GM23338 (cell line): ENCODE data around the gene EIF1AX. TPM values are rescaled to one million over a fixed set of nuclear protein-coding genes. Genes with fewer than 3 reads are reported as not detected.

ENCODE experiments used
- ATAC-seq: fragments of 200-7000 bp; cut with Tn5 transposase; 3 replicates; pipeline ENCODE4 v1.9.1; 2020
- DNase-seq: peaks from one replicate; pipeline ENCODE4 v3.0.0-alpha.2; 2015; ENCODE audit warnings: low spot score
- H2AFZ ChIP-seq: fragments of 200-600 bp; sonication (generic); 2 replicates; pipeline ENCODE4 v1.8.0; 2016; ENCODE audit warnings: antibody characterized with exemption, mild to moderate bottlenecking, moderate library complexity
- H3F3A ChIP-seq: fragments of 200-600 bp; sonication (generic); replicated peaks from 2 replicates; pipeline ENCODE4 v1.8.0; 2017; ENCODE audit warnings: antibody characterized with exemption, mixed run types, low read depth
- H3K27ac ChIP-seq: fragments of 200-600 bp; sonication (generic); 2 replicates; pipeline ENCODE4 v1.6.1; 2016; ENCODE audit warnings: low read depth
- H3K27me3 ChIP-seq: fragments of 200-600 bp; sonication (generic); 2 replicates; pipeline ENCODE4 v1.8.0; 2016; ENCODE audit warnings: mild to moderate bottlenecking, mixed run types, moderate library complexity; ENCODE audit not compliant: insufficient read depth
- H3K36me3 ChIP-seq: fragments of 200-600 bp; sonication (generic); 2 replicates; pipeline ENCODE4 v1.8.0; 2016; ENCODE audit warnings: mild to moderate bottlenecking; ENCODE audit not compliant: insufficient read depth
- H3K4me1 ChIP-seq: fragments of 200-600 bp; sonication (generic); 2 replicates; pipeline ENCODE4 v1.8.0; 2016; ENCODE audit warnings: mild to moderate bottlenecking, moderate library complexity; ENCODE audit not compliant: insufficient read depth
- H3K4me2 ChIP-seq: fragments of 200-600 bp; sonication (generic); 2 replicates; pipeline ENCODE4 v1.7.1; 2017; ENCODE audit warnings: mixed run types
- H3K4me3 ChIP-seq: fragments of 200-600 bp; sonication (generic); 2 replicates; pipeline ENCODE4 v1.6.1; 2016; ENCODE audit warnings: mixed run types
- H3K79me2 ChIP-seq: fragments of 200-600 bp; sonication (generic); replicated peaks from 2 replicates; pipeline ENCODE4 v1.8.0; 2017; ENCODE audit warnings: mild to moderate bottlenecking; ENCODE audit not compliant: insufficient read depth
- H3K9me2 ChIP-seq: fragments of 200-600 bp; sonication (generic); 2 replicates; pipeline ENCODE4 v1.8.0; 2017; ENCODE audit not compliant: insufficient read depth
- H4K20me1 ChIP-seq: fragments of 200-600 bp; sonication (generic); replicated peaks from 2 replicates; pipeline ENCODE4 v1.8.0; 2017; ENCODE audit warnings: mild to moderate bottlenecking; ENCODE audit not compliant: insufficient read depth
- H3K27ac Mint-ChIP-seq: 2 replicates; pipeline ENCODE4 v1.8.0; 2020; ENCODE audit warnings: inconsistent platforms, mild to moderate bottlenecking, moderate library complexity, mixed read lengths
- H3K27me3 Mint-ChIP-seq: 3 replicates; pipeline ENCODE4 v1.8.0; 2022; ENCODE audit warnings: low read depth, mild to moderate bottlenecking, moderate library complexity, mixed read lengths, inconsistent platforms; ENCODE audit not compliant: insufficient read depth, poor library complexity
- H3K36me3 Mint-ChIP-seq: 3 replicates; pipeline ENCODE4 v1.8.0; 2021; ENCODE audit warnings: low read depth, mild to moderate bottlenecking, inconsistent platforms, moderate library complexity, mixed read lengths
- H3K4me1 Mint-ChIP-seq: 3 replicates; pipeline ENCODE4 v1.8.0; 2020; ENCODE audit warnings: mild to moderate bottlenecking, inconsistent platforms, mixed read lengths
- H3K4me3 Mint-ChIP-seq: 3 replicates; pipeline ENCODE4 v1.8.0; 2021; ENCODE audit warnings: moderate library complexity, mild to moderate bottlenecking, inconsistent platforms, mixed read lengths
- H3K9me3 Mint-ChIP-seq: 3 replicates; pipeline ENCODE4 v1.8.0; 2020; ENCODE audit warnings: moderate library complexity, mild to moderate bottlenecking, inconsistent platforms, mixed read lengths
- CREB1 ChIP-seq: fragments of 250-450 bp; sonication (Bioruptor Pico); IDR thresholded peaks from 2 replicates; pipeline ENCODE4 v1.5.0; 2020; ENCODE audit warnings: low read depth, mild to moderate bottlenecking, moderate library complexity
- EZH2 ChIP-seq: fragments of 200-600 bp; sonication (generic); IDR thresholded peaks from one replicate; pipeline ENCODE4 v1.8.0; 2017; ENCODE audit warnings: antibody characterized with exemption, mild to moderate bottlenecking, low read depth; ENCODE audit not compliant: unreplicated experiment
- EZH2phosphoT487 ChIP-seq: fragments of 200-600 bp; sonication (generic); IDR thresholded peaks from one replicate; pipeline ENCODE4 v1.8.1; 2018; ENCODE audit warnings: antibody characterized with exemption; ENCODE audit not compliant: unreplicated experiment
- JUNB ChIP-seq: IDR thresholded peaks from one replicate; pipeline ENCODE4 v1.6.1; 2016; ENCODE audit warnings: antibody characterized with exemption; ENCODE audit not compliant: unreplicated experiment
- ZNF114 ChIP-seq: fragments of 250-450 bp; sonication (Bioruptor Pico); IDR thresholded peaks from 2 replicates; pipeline ENCODE4 v1.5.0; 2020; ENCODE audit warnings: mild to moderate bottlenecking, moderate library complexity
- ZNF331 ChIP-seq: fragments of 250-450 bp; sonication (Bioruptor Pico); IDR thresholded peaks from 2 replicates; pipeline ENCODE4 v1.5.0; 2020; ENCODE audit warnings: low read depth, mild to moderate bottlenecking, moderate library complexity
- polyA plus RNA-seq: library from polyadenylated mRNA; unstranded; fragments of >200 nt; fragmentation: Nextera tagmentation; extraction: Ambion mirVana; gene quantifications from 2 replicates; pipeline ENCODE4 v1.2.1, GENCODE V29; 2016
- total RNA-seq: library from RNA; depleted of rRNA; stranded (reverse); fragments of >200 nt; shearing (Covaris generic); gene quantifications from 2 replicates; pipeline ENCODE4 v1.2.3, GENCODE V29; 2014
- TF ChIP-seq, protein P1 (sequence below): IDR thresholded peaks from one replicate; pipeline ENCODE4 v1.6.1; 2018; ENCODE audit warnings: antibody characterized with exemption; ENCODE audit not compliant: unreplicated experiment
- TF ChIP-seq, protein P2 (sequence below): IDR thresholded peaks from 2 replicates; pipeline ENCODE4 v1.6.1; 2016; ENCODE audit warnings: antibody characterized with exemption
- TF ChIP-seq, protein P3 (sequence below), 2 experiments: fragments of 200-600 bp in 1 of 2; sonication (generic) in 1 of 2; conservative IDR thresholded peaks; 2 replicates each; pipeline versions ENCODE4 v1.5.1 to v1.6.1; 2016 to 2017; ENCODE audit warnings: antibody characterized with exemption in 2 of 2, low read depth in 2 of 2, mild to moderate bottlenecking in 2 of 2, moderate library complexity in 1 of 2

The EIF1AX gene
- total and polyA plus RNA-seq, 2 experiments from 2014 or later = 107 to 321 TPM

DNA sequence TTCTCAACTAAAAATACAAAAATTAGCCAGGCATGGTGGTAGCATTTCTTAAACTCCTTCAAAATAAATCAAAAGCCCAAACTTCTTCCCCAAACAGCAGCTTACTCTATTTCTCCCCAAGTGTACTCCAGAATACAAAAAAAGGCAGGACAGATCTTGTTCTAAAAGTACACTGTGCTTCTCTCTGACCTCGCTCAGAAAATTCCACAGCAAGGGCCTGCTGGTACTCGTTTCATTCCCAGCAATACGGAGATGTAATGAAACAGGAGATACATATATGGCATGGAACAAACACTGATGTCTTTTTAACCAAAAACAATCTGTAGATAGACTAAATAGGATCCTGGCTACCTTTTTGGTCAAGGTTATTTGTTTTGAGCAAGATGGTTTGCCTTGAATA is 50.1 kb downstream of the EIF1AX start (continued):
- TF ChIP-seq ZNF114 = no peak
- TF ChIP-seq JUNB = no peak
- TF ChIP-seq EZH2 = no peak
- no peak for TF ChIP-seq EZH2phosphoT487
- TF ChIP-seq CREB1 (CRISPR knock-in tag) = no peak
- TF ChIP-seq, protein P1, sequence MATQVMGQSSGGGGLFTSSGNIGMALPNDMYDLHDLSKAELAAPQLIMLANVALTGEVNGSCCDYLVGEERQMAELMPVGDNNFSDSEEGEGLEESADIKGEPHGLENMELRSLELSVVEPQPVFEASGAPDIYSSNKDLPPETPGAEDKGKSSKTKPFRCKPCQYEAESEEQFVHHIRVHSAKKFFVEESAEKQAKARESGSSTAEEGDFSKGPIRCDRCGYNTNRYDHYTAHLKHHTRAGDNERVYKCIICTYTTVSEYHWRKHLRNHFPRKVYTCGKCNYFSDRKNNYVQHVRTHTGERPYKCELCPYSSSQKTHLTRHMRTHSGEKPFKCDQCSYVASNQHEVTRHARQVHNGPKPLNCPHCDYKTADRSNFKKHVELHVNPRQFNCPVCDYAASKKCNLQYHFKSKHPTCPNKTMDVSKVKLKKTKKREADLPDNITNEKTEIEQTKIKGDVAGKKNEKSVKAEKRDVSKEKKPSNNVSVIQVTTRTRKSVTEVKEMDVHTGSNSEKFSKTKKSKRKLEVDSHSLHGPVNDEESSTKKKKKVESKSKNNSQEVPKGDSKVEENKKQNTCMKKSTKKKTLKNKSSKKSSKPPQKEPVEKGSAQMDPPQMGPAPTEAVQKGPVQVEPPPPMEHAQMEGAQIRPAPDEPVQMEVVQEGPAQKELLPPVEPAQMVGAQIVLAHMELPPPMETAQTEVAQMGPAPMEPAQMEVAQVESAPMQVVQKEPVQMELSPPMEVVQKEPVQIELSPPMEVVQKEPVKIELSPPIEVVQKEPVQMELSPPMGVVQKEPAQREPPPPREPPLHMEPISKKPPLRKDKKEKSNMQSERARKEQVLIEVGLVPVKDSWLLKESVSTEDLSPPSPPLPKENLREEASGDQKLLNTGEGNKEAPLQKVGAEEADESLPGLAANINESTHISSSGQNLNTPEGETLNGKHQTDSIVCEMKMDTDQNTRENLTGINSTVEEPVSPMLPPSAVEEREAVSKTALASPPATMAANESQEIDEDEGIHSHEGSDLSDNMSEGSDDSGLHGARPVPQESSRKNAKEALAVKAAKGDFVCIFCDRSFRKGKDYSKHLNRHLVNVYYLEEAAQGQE = no peak
- TF ChIP-seq, protein P2, sequence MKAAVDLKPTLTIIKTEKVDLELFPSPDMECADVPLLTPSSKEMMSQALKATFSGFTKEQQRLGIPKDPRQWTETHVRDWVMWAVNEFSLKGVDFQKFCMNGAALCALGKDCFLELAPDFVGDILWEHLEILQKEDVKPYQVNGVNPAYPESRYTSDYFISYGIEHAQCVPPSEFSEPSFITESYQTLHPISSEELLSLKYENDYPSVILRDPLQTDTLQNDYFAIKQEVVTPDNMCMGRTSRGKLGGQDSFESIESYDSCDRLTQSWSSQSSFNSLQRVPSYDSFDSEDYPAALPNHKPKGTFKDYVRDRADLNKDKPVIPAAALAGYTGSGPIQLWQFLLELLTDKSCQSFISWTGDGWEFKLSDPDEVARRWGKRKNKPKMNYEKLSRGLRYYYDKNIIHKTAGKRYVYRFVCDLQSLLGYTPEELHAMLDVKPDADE = no peak

DNA sequence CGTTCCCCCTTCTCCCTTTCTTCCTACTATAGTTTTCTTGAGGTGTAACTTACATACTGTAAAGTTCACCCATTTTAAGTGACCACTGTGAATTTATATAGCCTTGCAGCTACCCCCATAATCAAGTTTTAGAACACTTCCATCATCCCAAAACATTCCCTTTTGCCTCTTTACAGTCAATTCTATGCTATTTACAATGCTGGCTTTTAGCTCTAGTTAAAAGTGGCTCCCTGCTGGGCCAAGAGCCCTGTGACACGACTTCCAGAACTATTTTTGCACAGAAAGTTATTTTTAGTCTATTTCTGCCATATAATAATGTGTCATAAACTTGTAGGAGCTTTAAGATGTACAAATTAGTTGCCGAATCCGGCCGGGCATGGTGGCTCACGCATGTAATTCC is 51.8 kb downstream of the EIF1AX start:
- Mint-ChIP-seq H3K9me3 (no peaks in the 10 kb centered on the region), H3K27me3 (peaks cover 2% of the 10 kb centered on the region), H3K27ac (no peak overlapping the region), H3K4me1 (no peaks in the 10 kb centered on the region), H3K36me3 (no peaks in the 10 kb centered on the region), H3K4me3 (no peak overlapping the region)
- H3K4me3 ChIP-seq = no peak overlapping the region
- no peaks in the 10 kb centered on the region for H3K4me1 ChIP-seq
- no peak overlapping the region for H3K27ac ChIP-seq
- H3F3A ChIP-seq = no peaks in the 10 kb centered on the region
- TF ChIP-seq CREB1 (CRISPR knock-in tag) (no peak), ZNF331 (CRISPR knock-in tag) (no peak), EZH2 (no peak)
- TF ChIP-seq, protein P3, sequence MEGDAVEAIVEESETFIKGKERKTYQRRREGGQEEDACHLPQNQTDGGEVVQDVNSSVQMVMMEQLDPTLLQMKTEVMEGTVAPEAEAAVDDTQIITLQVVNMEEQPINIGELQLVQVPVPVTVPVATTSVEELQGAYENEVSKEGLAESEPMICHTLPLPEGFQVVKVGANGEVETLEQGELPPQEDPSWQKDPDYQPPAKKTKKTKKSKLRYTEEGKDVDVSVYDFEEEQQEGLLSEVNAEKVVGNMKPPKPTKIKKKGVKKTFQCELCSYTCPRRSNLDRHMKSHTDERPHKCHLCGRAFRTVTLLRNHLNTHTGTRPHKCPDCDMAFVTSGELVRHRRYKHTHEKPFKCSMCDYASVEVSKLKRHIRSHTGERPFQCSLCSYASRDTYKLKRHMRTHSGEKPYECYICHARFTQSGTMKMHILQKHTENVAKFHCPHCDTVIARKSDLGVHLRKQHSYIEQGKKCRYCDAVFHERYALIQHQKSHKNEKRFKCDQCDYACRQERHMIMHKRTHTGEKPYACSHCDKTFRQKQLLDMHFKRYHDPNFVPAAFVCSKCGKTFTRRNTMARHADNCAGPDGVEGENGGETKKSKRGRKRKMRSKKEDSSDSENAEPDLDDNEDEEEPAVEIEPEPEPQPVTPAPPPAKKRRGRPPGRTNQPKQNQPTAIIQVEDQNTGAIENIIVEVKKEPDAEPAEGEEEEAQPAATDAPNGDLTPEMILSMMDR (conservative IDR thresholded peaks at IDR 0.05; ENCODE audit: low read depth in 2 of 2) = no peak
- H2AFZ ChIP-seq = no peak overlapping the region
- ATAC-seq = no peak
- no peaks in the 10 kb centered on the region for H3K27me3 ChIP-seq
- no peak overlapping the region for H3K4me2 ChIP-seq
- no peak for DNase-seq
- H4K20me1 ChIP-seq = no peaks in the 10 kb centered on the region
- no peaks in the 10 kb centered on the region for H3K9me2 ChIP-seq
- H3K36me3 ChIP-seq = no peaks in the 10 kb centered on the region
- H3K79me2 ChIP-seq = no peaks in the 10 kb centered on the region
